ENCODE measurements around the gene HSPB9.
"Not testable (repeated sequence)": the region's sequence is repeated elsewhere in the genome, so short reads cannot be mapped to it uniquely, and the experiment has no call there.

Gene HSPB9

DNA sequence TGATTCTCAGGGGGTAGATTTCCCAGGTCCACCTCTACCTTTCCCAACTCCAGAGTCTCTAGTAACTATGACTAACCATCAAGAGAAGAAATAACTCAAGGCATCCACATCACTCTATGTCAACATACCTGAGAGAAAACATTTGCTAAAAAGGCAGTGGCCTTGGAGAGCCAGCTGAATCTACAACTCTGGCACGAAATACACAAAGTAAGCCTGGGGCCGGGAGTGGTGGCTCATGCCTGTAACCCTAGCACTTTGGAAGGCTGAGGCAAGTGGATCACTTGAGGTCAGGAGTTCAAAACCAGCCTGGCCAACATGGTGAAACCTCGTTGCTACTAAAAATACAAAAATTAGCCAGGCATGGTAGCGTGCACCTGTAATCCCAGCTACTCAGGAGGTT lies 20.5 kb downstream of the HSPB9 start:
- not testable (repeated sequence) for DNase-seq (ENCODE audit: low read depth)

- DNase-seq (ENCODE audit: low read depth), result no peak
Measured at GRCh38 chr17:42146911-42147607, 24.5 kb downstream of the HSPB9 start.

DNA sequence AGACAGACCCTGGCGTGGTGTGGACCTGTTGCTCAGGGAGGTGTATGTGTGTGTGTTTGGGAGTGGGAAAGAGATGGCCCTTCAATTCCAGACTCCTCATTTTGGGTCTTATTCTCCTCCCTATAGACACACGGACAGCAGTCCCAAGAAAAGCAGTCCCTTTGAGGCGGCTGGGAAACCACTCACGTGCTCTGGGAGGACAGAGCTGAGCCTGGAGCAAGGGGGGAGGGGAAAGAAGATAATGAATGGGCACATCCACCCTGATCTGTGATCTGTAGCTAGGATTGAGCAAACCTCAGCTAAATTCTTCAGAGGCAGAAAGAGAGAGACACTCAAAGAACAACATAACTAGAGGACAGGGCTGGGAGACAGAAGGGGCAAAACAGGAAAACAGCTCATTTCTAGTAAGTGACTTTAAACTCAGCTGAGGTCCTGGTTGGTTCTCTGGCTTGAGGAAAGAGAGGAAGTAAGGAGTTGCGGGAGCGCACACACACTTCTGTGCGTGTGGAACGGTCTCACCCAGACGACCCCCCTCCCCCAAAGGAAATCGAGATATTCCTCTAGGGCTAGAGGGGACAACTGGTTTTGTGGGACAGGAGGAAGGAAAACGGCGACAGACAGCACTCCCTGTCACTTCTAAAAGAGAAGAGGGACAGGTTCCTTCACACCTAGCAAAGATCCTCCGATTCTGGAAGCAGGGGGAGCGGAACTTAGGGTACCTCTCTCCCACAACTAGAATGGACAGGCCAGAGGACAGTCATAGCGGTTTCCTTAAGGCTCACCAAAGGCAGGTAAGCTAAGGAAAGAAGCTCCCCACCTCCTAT lies 31.5 kb downstream of the HSPB9 start:
- DNase-seq (ENCODE audit: low read depth), result no peak

DNA sequence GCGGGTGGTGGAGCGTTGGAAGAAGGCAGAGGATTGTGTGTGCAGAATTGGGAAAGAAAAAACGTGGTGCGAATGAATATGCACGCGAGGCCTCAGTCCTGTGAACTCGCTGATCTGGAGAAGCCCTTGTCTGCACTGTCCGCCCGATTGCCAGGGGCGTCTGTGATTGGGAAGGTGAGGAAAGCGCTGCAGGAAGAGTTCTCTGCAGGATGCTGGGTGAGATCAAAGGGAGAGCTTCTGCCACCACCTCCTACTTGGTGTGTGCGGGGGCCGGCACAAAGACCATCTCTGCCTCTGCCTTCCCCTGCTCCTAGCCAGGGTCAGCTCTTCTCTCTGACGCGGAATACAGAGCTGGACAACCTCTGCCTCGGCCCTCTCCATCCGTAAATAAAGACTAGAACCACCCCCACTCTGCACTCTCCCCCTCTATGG lies 33.0 kb downstream of the HSPB9 start:
- no peak for DNase-seq (ENCODE audit: low read depth)

- no peak for DNase-seq (ENCODE audit: low read depth)
Measured at GRCh38 chr17:42159796-42160530, 37.4 kb downstream of the HSPB9 start.

DNA sequence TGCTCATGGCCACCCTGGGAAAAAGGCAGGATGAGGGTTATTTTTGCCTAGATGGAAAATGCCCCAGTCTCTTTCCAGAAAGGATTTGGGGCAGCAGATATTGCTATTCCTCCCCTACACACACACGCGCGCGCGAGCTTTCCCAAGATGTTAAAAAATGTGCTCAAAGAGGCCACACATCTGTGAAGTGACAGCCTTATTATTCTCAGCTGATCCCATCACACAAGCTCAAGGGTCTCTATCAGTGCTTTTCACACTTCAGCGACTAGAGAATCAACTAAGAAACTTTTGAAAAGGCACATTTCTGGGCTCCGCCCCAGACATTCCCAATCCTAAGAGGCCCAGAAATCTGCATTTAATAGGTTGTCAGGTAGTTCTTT lies 37.9 kb downstream of the HSPB9 start:
- no peak for DNase-seq (ENCODE audit: low read depth)

DNA sequence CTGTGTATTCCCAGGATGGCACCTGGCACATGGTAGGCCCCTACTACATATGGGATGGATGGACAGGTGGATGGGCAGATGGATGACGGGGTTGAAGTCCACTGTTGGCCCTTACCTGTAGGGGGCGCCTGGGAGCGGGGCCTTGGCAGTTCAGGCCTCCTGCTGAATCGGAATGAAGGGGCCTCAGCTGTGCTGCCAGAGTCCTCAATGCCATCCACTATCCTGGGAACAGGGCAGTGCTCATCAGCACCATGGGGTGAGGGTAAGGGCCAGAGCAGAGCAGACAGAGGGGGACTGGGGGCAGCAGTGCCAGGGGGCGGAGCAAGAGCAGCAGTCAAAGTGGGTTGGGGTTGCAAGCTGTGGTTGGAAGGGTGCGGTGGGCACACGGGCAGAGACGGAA lies 40.5 kb downstream of the HSPB9 start:
- DNase-seq (ENCODE audit: low read depth), result no peak

- DNase-seq (ENCODE audit: low read depth), result no peak
Measured at GRCh38 chr17:42163696-42164407, 41.2 kb downstream of the HSPB9 start.

DNA sequence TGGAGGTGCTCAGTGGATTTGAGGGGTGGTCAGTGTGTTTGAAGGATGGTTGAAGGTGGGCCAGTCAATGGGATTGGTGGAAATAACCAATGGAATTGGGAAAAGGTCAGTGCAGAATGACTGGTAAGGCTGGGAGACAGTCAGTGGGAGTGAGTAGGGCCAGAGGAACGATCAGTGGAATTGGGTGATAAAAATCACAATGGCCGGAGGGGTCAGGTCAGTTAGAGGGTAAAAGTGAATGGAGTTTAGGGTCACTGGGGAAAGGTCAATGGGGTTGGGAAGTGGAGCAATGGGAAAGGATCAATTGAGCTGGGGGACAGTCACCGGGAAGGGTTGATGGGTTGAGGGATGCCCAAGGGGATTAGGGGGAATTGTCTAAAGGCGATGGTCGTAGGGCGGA lies 43.1 kb downstream of the HSPB9 start:
- DNase-seq (ENCODE audit: low read depth), result no peak

GRCh38 chr17:42166196-42166763 lies 43.7 kb downstream of the HSPB9 start:
- DNase-seq (ENCODE audit: low read depth), result no peak

DNA sequence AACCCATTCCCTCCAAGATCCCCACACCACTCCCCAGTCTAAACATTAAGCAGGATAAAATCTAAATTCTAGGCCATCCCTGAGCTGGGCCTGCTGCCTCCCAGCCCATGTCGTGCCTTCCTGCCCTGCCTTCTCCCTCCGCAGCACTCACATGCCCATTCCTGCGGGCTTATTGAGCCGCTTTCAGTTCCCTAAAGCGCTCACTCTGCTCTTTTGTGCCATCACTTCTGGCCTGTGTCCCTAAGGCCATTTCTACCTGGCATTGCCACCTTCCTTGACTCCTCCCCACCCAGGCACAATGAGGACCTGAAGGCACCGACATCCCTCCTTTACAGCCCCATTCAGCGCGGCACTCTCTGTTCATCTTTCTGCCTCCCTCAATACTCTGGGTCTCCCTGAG lies 45.2 kb downstream of the HSPB9 start:
- DNase-seq (ENCODE audit: low read depth), result no peak

DNA sequence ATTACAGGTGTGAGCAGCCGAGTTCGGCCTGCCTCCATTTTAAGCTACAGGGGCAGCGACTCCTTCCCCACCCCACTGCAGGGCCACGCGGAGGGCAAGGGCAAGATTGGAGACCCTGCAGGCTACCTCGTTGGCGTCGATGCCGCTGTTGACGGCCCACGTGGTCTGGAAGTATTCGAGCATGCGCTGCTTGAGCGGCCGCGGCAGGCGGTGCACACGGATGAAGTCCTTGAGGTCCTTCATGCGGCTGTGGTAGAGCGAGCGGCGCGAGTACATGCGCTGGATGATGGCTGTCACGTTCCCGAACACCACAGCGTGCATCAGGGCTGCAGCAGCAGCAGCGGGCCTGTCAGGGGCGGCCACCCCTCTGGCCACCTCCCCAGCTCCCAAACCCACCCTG lies 46.7 kb downstream of the HSPB9 start:
- no peak for DNase-seq (ENCODE audit: low read depth)

- no peak for DNase-seq (ENCODE audit: low read depth)
Measured at GRCh38 chr17:42171831-42172230, 49.2 kb downstream of the HSPB9 start.
